RWPE1 (cell line): Measurements from ENCODE around the gene ITIH2.
"Not testable (repeated sequence)": the region's sequence is repeated elsewhere in the genome, so short reads cannot be mapped to it uniquely, and the experiment has no call there.

Source experiments
- CTCF ChIA-PET: fragments of 350-600 bp; sonication (Branson Sonifier 250); formaldehyde crosslinking; extraction: SDS; loops from one replicate; lab custom pipeline; 2021; lab: Yijun Ruan, JAX
- POLR2A ChIA-PET: fragments of 400-600 bp; formaldehyde crosslinking; extraction: SDS; loops from one replicate; lab custom pipeline; 2020; ENCODE audit warnings: antibody characterized with exemption; ENCODE audit not compliant: low non-redundant PET; lab: Yijun Ruan, JAX
- DNase-seq: peaks from one replicate; pipeline ENCODE4 v3.0.0; 2012; ENCODE audit warnings: low spot score
- H3K27ac ChIP-seq: fragments of 450-650 bp; 2 replicates; pipeline ENCODE4 v1.5.1; 2017
- CTCF ChIP-seq: fragments of 450-650 bp; conservative IDR thresholded peaks from 2 replicates; pipeline ENCODE4 v1.5.1; 2017; ENCODE audit warnings: low read depth, mild to moderate bottlenecking

ITIH2 gene

DNA sequence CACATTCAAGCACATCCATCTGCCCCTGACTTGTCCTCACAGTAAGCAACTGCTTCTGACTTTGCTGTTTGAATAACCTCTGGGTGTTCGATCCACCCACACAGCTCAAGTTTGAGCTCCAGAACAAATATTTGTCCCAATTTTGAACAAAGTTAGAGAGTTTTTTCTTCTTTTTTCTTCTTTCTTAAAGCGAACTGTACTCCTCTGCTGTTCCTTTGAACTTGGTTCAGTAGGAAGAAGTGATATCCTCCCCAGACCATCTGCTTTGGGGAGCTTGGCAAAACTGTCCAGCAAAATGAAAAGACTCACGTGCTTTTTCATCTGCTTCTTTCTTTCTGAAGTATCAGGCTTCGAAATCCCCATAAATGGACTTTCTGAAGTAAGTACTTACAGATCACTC lies at the start of gene ITIH2:
Gene ITIH2, plus strand, starts transcription at position 177 of the 400 bp plus-strand sequence. Its CDS starts 119 bp downstream, at position 296.
- no peak within 1 kb of the TSS for H3K27ac ChIP-seq
- no peak for DNase-seq
- TF ChIP-seq CTCF, result no peak
- ChIA-PET CTCF (no interaction called here), POLR2A (no interaction called here)

GRCh38 chr10:7657079-7657478 lies 46.0 kb upstream of the ITIH2 start:
- CTCF ChIA-PET, POLR2A ChIA-PET, H3K27ac ChIP-seq, DNase-seq: not testable (repeated sequence)

DNA sequence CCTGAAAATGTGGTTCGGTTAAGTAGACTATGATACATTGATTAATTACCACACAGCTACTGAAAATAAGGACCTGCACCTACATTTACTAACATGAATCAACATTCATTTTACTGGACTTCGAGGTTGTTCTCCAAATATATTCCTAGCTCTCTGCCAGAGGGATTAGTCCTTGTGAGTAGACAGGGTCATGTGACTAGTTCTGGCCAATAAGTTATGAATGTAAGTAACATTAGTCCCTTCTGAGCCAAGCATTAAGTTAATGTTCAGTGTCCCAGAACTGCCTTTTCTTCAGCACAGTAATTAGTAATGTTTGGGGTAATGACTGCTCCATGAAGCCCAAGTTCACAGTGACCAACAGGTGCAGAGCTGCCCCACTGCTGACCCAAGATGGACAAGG lies 45.6 kb upstream of the ITIH2 start:
- no peak for TF ChIP-seq CTCF
- POLR2A ChIA-PET, result no interaction called here
- no peak for DNase-seq
- CTCF ChIA-PET, result no interaction called here
- H3K27ac ChIP-seq, result no peak overlapping the region

DNA sequence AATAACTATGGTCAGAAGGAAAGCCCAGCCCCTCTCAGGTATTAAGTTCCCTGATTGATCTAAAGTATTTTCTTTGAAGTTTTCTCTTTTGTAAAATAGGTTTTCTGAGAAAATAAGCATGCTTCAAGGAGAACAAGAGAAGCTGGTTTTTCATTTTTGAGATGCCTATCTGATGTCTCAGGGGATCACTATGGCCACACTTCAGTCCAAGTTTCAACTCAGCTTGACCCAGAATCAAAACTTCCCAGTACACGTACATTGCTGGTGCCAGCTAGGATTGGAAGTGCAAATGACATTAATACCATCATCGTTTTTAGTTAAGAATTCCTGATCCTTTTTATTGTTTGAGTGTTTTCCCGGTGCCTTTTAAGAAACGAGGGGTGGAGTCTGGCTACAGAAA lies 43.6 kb upstream of the ITIH2 start:
- TF ChIP-seq CTCF, result no peak
- no peak for DNase-seq
- no peak overlapping the region for H3K27ac ChIP-seq
- CTCF ChIA-PET, result interaction anchor here (0.6 kb wide), 1 partner anchor 1251 kb away, joined by 3 read pairs; no protein-coding TSS in a partner anchor
- POLR2A ChIA-PET, result no interaction called here

DNA sequence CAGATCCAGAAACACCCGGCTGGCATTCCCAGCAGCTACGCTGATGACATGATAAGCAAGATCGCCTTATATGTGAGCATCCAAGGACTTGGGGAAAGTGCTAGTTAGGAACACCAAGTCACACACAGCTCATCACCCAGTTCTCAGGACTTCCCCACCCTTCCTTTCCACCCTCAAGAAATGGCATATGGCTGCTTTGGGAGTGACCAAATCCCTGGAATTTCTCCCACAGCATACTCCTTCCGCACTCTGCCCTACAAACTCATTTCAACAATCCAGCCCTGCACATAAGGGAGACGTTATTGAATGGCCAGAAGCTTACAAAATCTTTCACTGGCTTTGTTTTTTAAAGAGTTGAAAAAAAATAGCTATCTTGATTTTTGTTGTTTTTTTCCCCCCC lies 40.6 kb upstream of the ITIH2 start:
- DNase-seq, result no peak
- CTCF ChIA-PET, result no interaction called here
- TF ChIP-seq CTCF, result no peak
- POLR2A ChIA-PET, result no interaction called here
- no peak overlapping the region for H3K27ac ChIP-seq

GRCh38 chr10:7664707-7665106 lies 38.4 kb upstream of the ITIH2 start:
- DNase-seq, result no peak
- CTCF ChIA-PET, result no interaction called here
- TF ChIP-seq CTCF, result no peak
- POLR2A ChIA-PET, result no interaction called here
- no peak overlapping the region for H3K27ac ChIP-seq

DNA sequence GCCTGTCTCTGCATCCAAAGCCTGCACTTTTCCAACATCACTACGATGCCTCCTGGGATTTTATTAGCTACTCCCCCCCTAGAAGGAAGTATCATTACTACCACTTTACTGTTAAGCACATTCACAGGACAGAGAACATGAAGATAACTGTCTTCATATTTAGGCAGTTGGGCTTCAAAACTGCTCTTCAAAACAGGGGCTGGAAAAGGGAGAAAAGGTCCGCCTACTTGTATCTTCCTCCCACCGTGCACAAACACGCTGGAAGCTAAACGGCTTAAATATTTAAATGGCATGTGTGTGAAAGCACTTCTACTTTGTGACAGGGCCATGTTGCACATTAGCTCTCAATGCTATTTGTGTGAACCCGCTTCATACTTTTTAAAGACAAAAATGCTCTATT lies 37.3 kb upstream of the ITIH2 start:
- no peak for TF ChIP-seq CTCF
- ChIA-PET POLR2A (no interaction called here), CTCF (no interaction called here)
- H3K27ac ChIP-seq, result no peak overlapping the region
- DNase-seq, result no peak
